ENCODE measurements around the gene DVL1. TPM values are rescaled to one million over a fixed set of nuclear protein-coding genes. Genes with fewer than 3 reads are reported as not detected.

DVL1 gene
- total RNA-seq, 1 experiment from 2014 or later, result 95.9 TPM

- DNase-seq (ENCODE audit: low read depth in 1 of 2, low spot score in 2 of 2), result no peak
- Histone ChIP-seq H3K36me3 (peaks cover 64% of the 10 kb centered on the region), H3K27me3 (replicated peaks) (no peaks in the 10 kb centered on the region), H3K9me3 (replicated peaks) (no peaks in the 10 kb centered on the region), H3K4me1 (replicated peaks) (peaks cover 10% of the 10 kb centered on the region), H3K4me3 (no peak overlapping the region), H3K27ac (no peak overlapping the region)
Measured at GRCh38 chr1:1297802-1298424, 51.3 kb downstream of the DVL1 start.

DNA sequence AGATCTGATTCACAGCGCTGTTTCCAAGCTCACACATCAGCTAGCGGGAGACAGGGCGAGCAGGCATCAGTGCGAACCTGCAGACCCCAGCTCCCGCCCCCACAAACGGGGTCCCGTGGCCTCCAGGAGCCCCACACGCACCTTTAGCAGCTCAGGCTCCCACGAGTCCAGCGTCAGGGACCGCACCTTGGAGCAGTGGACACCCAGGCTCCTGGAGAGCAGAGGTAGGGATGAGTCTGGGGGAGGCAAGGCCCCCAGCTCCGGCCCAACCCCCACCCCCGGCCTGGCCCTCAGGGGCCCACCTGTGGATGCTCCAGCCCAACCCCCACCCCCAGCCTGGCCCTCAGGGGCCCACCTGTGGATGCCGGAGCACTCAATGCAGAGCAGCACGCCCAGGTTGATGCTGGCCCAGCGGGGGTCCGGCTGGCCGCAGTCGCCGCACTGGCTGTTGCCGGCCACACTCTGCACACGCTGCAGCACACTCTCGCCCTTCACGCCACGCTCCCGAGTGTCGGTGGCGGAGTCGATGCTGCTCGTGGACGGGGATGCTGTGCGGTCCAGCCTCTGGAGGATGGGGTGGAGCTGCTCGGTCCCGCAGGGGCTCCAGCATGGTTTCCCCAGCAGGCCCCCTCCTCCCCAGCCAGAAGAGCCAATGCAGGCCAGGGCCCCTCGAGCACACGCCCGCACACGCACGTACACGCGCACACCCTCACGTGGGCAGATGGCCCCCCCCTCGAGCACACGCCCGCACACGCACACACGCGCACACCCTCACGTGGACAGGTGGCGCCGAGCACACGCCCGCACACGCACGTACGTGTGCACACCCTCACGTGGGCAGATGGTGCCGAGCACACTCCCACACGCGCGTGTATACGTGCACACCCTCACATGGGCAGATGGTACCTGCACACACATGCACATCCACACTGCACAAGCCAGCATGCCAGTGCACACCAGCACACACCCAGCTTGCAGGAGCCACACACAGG is 52.9 kb downstream of the DVL1 start:
- Histone ChIP-seq H3K4me3 (no peak overlapping the region), H3K36me3 (peaks cover 63% of the 10 kb centered on the region), H3K27me3 (replicated peaks) (no peaks in the 10 kb centered on the region), H3K9me3 (replicated peaks) (no peaks in the 10 kb centered on the region), H3K4me1 (replicated peaks) (peaks cover 10% of the 10 kb centered on the region), H3K27ac (no peak overlapping the region)
- DNase-seq (ENCODE audit: low read depth in 1 of 2, low spot score in 2 of 2), result no peak

DNA sequence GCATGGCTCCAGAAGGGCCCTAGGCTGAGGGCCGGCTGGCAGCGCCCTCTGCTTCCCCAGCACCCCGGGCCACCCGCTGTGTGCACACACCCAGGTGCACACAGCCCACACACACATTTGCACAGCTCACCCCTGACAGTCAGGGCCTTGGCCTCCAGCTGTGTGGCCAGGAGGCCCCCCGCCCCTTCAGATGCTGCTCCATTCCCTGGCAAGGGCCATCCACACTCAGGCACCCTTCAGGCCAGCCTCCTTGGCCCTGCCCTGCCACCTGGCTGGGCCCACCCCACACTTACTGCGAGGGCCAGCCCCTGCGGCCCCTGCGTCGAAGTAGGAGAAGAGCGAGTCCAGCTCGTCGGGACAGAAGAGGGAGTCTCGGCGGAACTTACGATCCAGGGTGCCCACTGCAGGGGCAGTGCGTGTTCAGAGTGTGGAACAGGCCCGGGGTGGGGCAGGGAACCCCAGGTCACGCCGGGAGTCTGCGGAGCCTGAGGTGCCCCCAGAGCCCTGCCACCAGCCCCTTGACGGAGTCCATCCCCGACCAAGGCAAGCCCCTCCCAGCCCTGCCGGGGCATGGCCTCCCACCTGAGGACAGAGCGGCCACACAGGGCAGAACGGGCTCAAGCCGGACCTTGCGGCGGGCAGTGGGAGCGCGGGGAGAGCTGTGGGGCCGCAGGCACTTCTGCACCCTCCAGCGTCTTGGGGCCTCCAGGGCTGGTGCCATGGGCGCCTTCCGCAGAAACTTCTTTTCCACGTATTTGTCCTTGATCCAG is 53.9 kb downstream of the DVL1 start:
- peaks cover 13% of the 10 kb centered on the region for H3K4me1 ChIP-seq (replicated peaks)
- H3K27ac ChIP-seq, result no peak overlapping the region
- H3K9me3 ChIP-seq (replicated peaks), result no peaks in the 10 kb centered on the region
- H3K27me3 ChIP-seq (replicated peaks), result no peaks in the 10 kb centered on the region
- DNase-seq (ENCODE audit: low read depth in 1 of 2, low spot score in 2 of 2), result no peak
- H3K4me3 ChIP-seq, result no peak overlapping the region
- H3K36me3 ChIP-seq, result peaks cover 59% of the 10 kb centered on the region

- no peak overlapping the region for H3K27ac ChIP-seq
- H3K27me3 ChIP-seq (replicated peaks), result no peaks in the 10 kb centered on the region
- DNase-seq (ENCODE audit: low read depth in 1 of 2, low spot score in 2 of 2), result no peak
- peaks cover 49% of the 10 kb centered on the region for H3K36me3 ChIP-seq
- H3K9me3 ChIP-seq (replicated peaks), result no peaks in the 10 kb centered on the region
- peaks cover 13% of the 10 kb centered on the region for H3K4me1 ChIP-seq (replicated peaks)
- no peak overlapping the region for H3K4me3 ChIP-seq
Measured at GRCh38 chr1:1294250-1294890, 54.8 kb downstream of the DVL1 start.

- Histone ChIP-seq H3K4me3 (no peak overlapping the region), H3K9me3 (replicated peaks) (no peaks in the 10 kb centered on the region), H3K27ac (no peak overlapping the region), H3K4me1 (replicated peaks) (peaks cover 13% of the 10 kb centered on the region), H3K27me3 (replicated peaks) (no peaks in the 10 kb centered on the region), H3K36me3 (peaks cover 41% of the 10 kb centered on the region)
- DNase-seq (ENCODE audit: low read depth in 1 of 2, low spot score in 2 of 2), result no peak
Measured at GRCh38 chr1:1293263-1294249, 55.7 kb downstream of the DVL1 start.

GRCh38 chr1:1292851-1293250 is 56.4 kb downstream of the DVL1 start:
- Histone ChIP-seq H3K27ac (no peak overlapping the region), H3K4me1 (replicated peaks) (peaks cover 13% of the 10 kb centered on the region), H3K4me3 (no peak overlapping the region), H3K27me3 (replicated peaks) (no peaks in the 10 kb centered on the region), H3K9me3 (replicated peaks) (no peaks in the 10 kb centered on the region), H3K36me3 (peaks cover 40% of the 10 kb centered on the region)
- DNase-seq (ENCODE audit: low read depth in 1 of 2, low spot score in 2 of 2), result no peak

- Histone ChIP-seq H3K9me3 (replicated peaks) (peaks cover 3% of the 10 kb centered on the region; the same call in 1 of the 2 replicates), H3K36me3 (peaks cover 39% of the 10 kb centered on the region), H3K27ac (no peak overlapping the region), H3K4me3 (no peak overlapping the region), H3K4me1 (replicated peaks) (peaks cover 13% of the 10 kb centered on the region), H3K27me3 (replicated peaks) (no peaks in the 10 kb centered on the region)
- no peak for DNase-seq (ENCODE audit: low read depth in 1 of 2, low spot score in 2 of 2)
Measured at GRCh38 chr1:1292442-1292779, 56.8 kb downstream of the DVL1 start.

- Histone ChIP-seq H3K27me3 (replicated peaks) (no peaks in the 10 kb centered on the region), H3K4me3 (no peak overlapping the region), H3K36me3 (peaks cover 38% of the 10 kb centered on the region), H3K27ac (no peak overlapping the region), H3K9me3 (replicated peaks) (peaks cover 6% of the 10 kb centered on the region; the same call in 1 of the 2 replicates), H3K4me1 (replicated peaks) (peaks cover 13% of the 10 kb centered on the region)
- DNase-seq (ENCODE audit: low read depth in 1 of 2, low spot score in 2 of 2), result peak; percentile 51 to 77
Measured at GRCh38 chr1:1291548-1292441, 57.4 kb downstream of the DVL1 start.

DNA sequence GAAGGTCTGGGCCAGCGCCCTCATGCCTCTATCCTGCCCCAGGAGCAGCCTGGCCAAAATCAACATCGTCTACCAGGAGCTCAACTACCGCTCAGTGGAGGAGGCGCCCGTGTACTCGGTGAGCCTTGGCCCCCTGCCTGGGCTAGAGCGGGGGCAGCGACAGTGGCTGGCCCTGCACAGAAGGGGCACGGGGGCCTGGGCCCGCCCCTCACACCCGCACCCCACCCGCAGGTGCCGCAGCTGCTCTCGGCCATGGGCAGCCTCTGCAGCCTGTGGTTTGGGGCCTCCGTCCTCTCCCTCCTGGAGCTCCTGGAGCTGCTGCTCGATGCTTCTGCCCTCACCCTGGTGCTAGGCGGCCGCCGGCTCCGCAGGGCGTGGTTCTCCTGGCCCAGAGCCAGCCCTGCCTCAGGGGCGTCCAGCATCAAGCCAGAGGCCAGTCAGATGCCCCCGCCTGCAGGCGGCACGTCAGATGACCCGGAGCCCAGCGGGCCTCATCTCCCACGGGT is 58.1 kb downstream of the DVL1 start:
- Histone ChIP-seq H3K4me3 (no peak overlapping the region), H3K36me3 (peaks cover 33% of the 10 kb centered on the region), H3K9me3 (replicated peaks) (peaks cover 6% of the 10 kb centered on the region; the same call in 1 of the 2 replicates), H3K4me1 (replicated peaks) (peaks cover 13% of the 10 kb centered on the region), H3K27ac (no peak overlapping the region), H3K27me3 (replicated peaks) (no peaks in the 10 kb centered on the region)
- no peak for DNase-seq (ENCODE audit: low read depth in 1 of 2, low spot score in 2 of 2)

- H3K4me3 ChIP-seq, result no peak overlapping the region
- peaks cover 25% of the 10 kb centered on the region for H3K36me3 ChIP-seq
- no peak overlapping the region for H3K27ac ChIP-seq
- H3K4me1 ChIP-seq (replicated peaks), result peaks cover 9% of the 10 kb centered on the region
- DNase-seq (ENCODE audit: low read depth in 1 of 2, low spot score in 2 of 2), result peak; percentile 33 to 82
- no peaks in the 10 kb centered on the region for H3K27me3 ChIP-seq (replicated peaks)
- peaks cover 9% of the 10 kb centered on the region for H3K9me3 ChIP-seq (replicated peaks)
Measured at GRCh38 chr1:1290238-1290731, 58.9 kb downstream of the DVL1 start.

- Histone ChIP-seq H3K4me3 (no peak overlapping the region), H3K4me1 (replicated peaks) (peaks cover 15% of the 10 kb centered on the region), H3K36me3 (peaks cover 1% of the 10 kb centered on the region), H3K9me3 (replicated peaks) (peaks cover 24% of the 10 kb centered on the region), H3K27ac (no peak overlapping the region), H3K27me3 (replicated peaks) (no peaks in the 10 kb centered on the region)
- DNase-seq (ENCODE audit: low read depth in 1 of 2, low spot score in 2 of 2), result no peak
Measured at GRCh38 chr1:1287288-1288110, 61.7 kb downstream of the DVL1 start.
